ENCODE data around the gene HOXA4.

The HOXA4 gene

DNA sequence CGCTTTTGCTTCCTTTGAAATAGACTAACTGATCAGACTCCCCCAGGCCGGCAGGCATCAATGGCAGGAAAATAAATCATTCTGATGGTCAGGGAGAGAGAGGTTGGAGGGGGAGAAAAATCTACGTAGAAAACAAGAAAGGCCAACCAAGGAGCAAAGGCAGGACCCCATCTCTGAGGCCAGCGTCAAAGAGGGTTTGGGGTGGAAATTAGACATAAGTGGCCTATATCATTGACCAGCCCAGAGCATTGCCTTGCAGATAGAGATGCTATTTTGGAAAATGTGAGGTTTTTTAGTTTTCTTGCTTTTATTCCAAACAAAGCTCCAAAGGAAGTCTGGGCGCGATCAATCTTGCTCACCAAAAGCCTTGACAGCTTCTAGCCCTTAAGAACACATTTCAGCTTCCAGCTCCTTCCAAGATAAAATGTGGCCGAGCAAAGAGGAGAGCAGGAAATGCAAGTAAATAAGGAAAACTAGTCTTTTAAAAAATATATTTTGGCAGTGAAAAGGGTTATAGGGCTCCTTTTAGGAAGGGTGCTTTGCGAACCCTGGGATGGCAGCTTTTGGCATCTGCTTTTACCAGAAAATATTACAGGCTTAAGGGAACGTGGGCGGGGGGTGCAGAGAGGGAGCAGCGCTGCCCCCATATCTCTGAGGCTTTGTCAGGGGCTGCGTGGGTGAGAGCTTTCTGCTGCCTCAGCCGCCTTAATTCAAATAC lies 26.1 kb downstream of the HOXA4 start:
- Histone ChIP-seq H4K20me1 (ENCODE audit: low read depth, low read length) (no peaks in the 10 kb centered on the region), H3K4me2 (ENCODE audit: low read depth, low read length, poor library complexity, severe bottlenecking) (no peak overlapping the region), H3K27ac (ENCODE audit: low read depth, low read length) (no peak overlapping the region), H3K4me3 (ENCODE audit: insufficient read depth, low read length, poor library complexity, severe bottlenecking) (no peak overlapping the region), H3K79me2 (ENCODE audit: insufficient read depth, low read length) (no peaks in the 10 kb centered on the region), H3K9me2 (replicated peaks; ENCODE audit: insufficient read depth, low read length) (no peaks in the 10 kb centered on the region), H2AFZ (ENCODE audit: low read depth, low read length, severe bottlenecking) (no peak overlapping the region), H3K9ac (ENCODE audit: low read length) (no peak overlapping the region), H3K27me3 (ENCODE audit: low read length) (no peaks in the 10 kb centered on the region), H3F3A (ENCODE audit: insufficient read depth) (peaks cover 10% of the 10 kb centered on the region; the same call in 1 of the 2 replicates), H3K9me3 (ENCODE audit: insufficient read depth, low read length) (no peaks in the 10 kb centered on the region), H3K36me3 (ENCODE audit: low read length) (no peaks in the 10 kb centered on the region)
- no peak for TF ChIP-seq EZH2phosphoT487 (conservative IDR thresholded peaks at IDR 0.05; ENCODE audit: low read length)
- TF ChIP-seq, protein P1, sequence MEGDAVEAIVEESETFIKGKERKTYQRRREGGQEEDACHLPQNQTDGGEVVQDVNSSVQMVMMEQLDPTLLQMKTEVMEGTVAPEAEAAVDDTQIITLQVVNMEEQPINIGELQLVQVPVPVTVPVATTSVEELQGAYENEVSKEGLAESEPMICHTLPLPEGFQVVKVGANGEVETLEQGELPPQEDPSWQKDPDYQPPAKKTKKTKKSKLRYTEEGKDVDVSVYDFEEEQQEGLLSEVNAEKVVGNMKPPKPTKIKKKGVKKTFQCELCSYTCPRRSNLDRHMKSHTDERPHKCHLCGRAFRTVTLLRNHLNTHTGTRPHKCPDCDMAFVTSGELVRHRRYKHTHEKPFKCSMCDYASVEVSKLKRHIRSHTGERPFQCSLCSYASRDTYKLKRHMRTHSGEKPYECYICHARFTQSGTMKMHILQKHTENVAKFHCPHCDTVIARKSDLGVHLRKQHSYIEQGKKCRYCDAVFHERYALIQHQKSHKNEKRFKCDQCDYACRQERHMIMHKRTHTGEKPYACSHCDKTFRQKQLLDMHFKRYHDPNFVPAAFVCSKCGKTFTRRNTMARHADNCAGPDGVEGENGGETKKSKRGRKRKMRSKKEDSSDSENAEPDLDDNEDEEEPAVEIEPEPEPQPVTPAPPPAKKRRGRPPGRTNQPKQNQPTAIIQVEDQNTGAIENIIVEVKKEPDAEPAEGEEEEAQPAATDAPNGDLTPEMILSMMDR (IDR thresholded peaks at IDR 0.05; ENCODE audit: insufficient read depth, low read length, poor library complexity, severe bottlenecking): no peak

DNA sequence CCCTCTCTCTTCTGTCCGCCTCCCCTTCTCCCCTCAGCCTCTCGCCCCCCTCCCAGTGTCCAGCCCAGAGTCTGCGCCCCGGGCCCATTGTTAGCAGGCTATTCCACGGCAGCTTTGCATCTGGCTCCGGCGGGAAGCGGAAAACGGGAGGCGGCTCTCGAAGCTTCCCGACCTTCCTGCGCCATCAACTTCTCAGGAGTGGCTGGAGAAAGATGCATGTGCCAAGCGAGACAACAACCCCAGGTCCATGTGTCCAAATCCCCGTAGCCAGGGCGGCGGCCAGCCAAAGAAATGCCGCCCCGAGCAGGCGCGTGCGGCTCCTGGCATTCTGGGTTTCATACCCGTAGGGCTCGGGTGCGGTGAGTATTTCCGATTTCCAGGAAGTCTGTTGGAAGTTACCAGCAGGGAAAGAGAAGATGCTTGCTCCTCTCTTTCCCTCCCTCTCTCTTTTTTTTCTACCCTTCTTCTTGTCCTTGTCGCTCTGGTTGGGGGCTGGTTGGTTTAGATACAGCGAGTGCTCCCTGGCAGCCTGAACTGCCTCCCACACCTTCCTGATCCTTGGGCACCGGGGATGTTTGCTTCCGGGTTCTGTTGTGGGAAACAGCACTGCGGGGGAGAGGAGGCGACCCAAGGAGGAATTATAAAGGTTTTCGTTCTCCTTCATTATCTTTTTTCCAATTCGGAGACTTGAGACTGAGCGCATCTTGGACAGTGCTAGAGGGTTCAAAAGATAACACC lies 26.9 kb downstream of the HOXA4 start:
- Histone ChIP-seq H3K9me2 (replicated peaks; ENCODE audit: insufficient read depth, low read length) (no peaks in the 10 kb centered on the region), H4K20me1 (ENCODE audit: low read depth, low read length) (no peaks in the 10 kb centered on the region), H3F3A (ENCODE audit: insufficient read depth) (peaks cover 13% of the 10 kb centered on the region; the same call in 1 of the 2 replicates), H3K27ac (ENCODE audit: low read depth, low read length) (no peak overlapping the region), H3K27me3 (ENCODE audit: low read length) (no peaks in the 10 kb centered on the region), H3K79me2 (ENCODE audit: insufficient read depth, low read length) (no peaks in the 10 kb centered on the region), H3K4me2 (ENCODE audit: low read depth, low read length, poor library complexity, severe bottlenecking) (no peak overlapping the region), H3K36me3 (ENCODE audit: low read length) (no peaks in the 10 kb centered on the region), H2AFZ (ENCODE audit: low read depth, low read length, severe bottlenecking) (no peak overlapping the region), H3K9me3 (ENCODE audit: insufficient read depth, low read length) (no peaks in the 10 kb centered on the region), H3K4me3 (ENCODE audit: insufficient read depth, low read length, poor library complexity, severe bottlenecking) (no peak overlapping the region), H3K9ac (ENCODE audit: low read length) (no peak overlapping the region)
- TF ChIP-seq, protein P1 (IDR thresholded peaks at IDR 0.05; ENCODE audit: insufficient read depth, low read length, poor library complexity, severe bottlenecking): no peak
- no peak for TF ChIP-seq EZH2phosphoT487 (conservative IDR thresholded peaks at IDR 0.05; ENCODE audit: low read length)

- no peak within 1 kb of the TSS for H3K4me2 ChIP-seq (ENCODE audit: low read depth, low read length, poor library complexity, severe bottlenecking)
- no peaks in the 10 kb centered on the region for H3K27me3 ChIP-seq (ENCODE audit: low read length)
- no peak within 1 kb of the TSS for H3K27ac ChIP-seq (ENCODE audit: low read depth, low read length)
- no peaks in the 10 kb centered on the region for H3K9me3 ChIP-seq (ENCODE audit: insufficient read depth, low read length)
- no peak within 1 kb of the TSS for H3K4me3 ChIP-seq (ENCODE audit: insufficient read depth, low read length, poor library complexity, severe bottlenecking)
- no peak within 1 kb of the TSS for H2AFZ ChIP-seq (ENCODE audit: low read depth, low read length, severe bottlenecking)
- no peaks in the 10 kb centered on the region for H3K9me2 ChIP-seq (replicated peaks; ENCODE audit: insufficient read depth, low read length)
- H4K20me1 ChIP-seq (ENCODE audit: low read depth, low read length): no peaks in the 10 kb centered on the region
- peaks cover 1% of the 10 kb centered on the region; the same call in 1 of the 2 replicates for H3K79me2 ChIP-seq (ENCODE audit: insufficient read depth, low read length)
- peaks cover 13% of the 10 kb centered on the region; the same call in 1 of the 2 replicates for H3F3A ChIP-seq (ENCODE audit: insufficient read depth)
- H3K36me3 ChIP-seq (ENCODE audit: low read length): no peaks in the 10 kb centered on the region
- no peak within 1 kb of the TSS for H3K9ac ChIP-seq (ENCODE audit: low read length)
- TF ChIP-seq, protein P1 (IDR thresholded peaks at IDR 0.05; ENCODE audit: insufficient read depth, low read length, poor library complexity, severe bottlenecking): no peak
- no peak for TF ChIP-seq EZH2phosphoT487 (conservative IDR thresholded peaks at IDR 0.05; ENCODE audit: low read length)
These were observed 27.7 kb downstream of the HOXA4 start, which contains the start of gene HOXA2 for GRCh38 chr7:27102581-27103442. Gene HOXA2 (minus strand): TSS chr7:27102683. CDS start chr7:27102500, 183 bp downstream.

Measured in SU-DHL-6 (cell line).